Superior temporal gyrus (tissue), 1 donor: ENCODE data around the gene CCL19.

Source experiments
- DNase-seq: peaks from one replicate; pipeline ENCODE4 v3.0.0-alpha.2; 2016; ENCODE audit errors: extremely low spot score

Gene CCL19

GRCh38 chr9:34662526-34663302 lies 28.4 kb downstream of the CCL19 start, which contains the start of gene CCL27:
Gene CCL27 (minus strand): TSS chr9:34662657. CDS start chr9:34662633, 24 bp downstream.
- no peak for DNase-seq

- DNase-seq: no peak
Measured at GRCh38 chr9:34659592-34660253, 31.4 kb downstream of the CCL19 start.

- DNase-seq: no peak
Measured at GRCh38 chr9:34658461-34658860, 32.6 kb downstream of the CCL19 start.

GRCh38 chr9:34656992-34657391 lies 34.1 kb downstream of the CCL19 start:
- no peak for DNase-seq

GRCh38 chr9:34655394-34655793 lies 35.7 kb downstream of the CCL19 start:
- no peak for DNase-seq

- DNase-seq: peak; percentile 71
Measured at GRCh38 chr9:34654323-34655051, 36.6 kb downstream of the CCL19 start.

GRCh38 chr9:34653151-34654072 lies 37.7 kb downstream of the CCL19 start:
- no peak for DNase-seq

GRCh38 chr9:34652602-34653000 lies 38.5 kb downstream of the CCL19 start:
- DNase-seq: peak; percentile 30

GRCh38 chr9:34651876-34652601 lies 39.0 kb downstream of the CCL19 start, which contains the start of gene IL11RA:
Gene IL11RA (plus strand): TSS chr9:34652185. CDS start chr9:34655218, 3,033 bp downstream.
- peak; percentile 88 for DNase-seq

GRCh38 chr9:34651321-34651720 lies 39.8 kb downstream of the CCL19 start:
- no peak for DNase-seq

GRCh38 chr9:34650816-34651215 lies 40.3 kb downstream of the CCL19 start:
- no peak for DNase-seq

- DNase-seq: no peak
Measured at GRCh38 chr9:34648673-34649072, 42.4 kb downstream of the CCL19 start.

GRCh38 chr9:34647651-34648050 lies 43.4 kb downstream of the CCL19 start:
- no peak for DNase-seq

GRCh38 chr9:34647084-34647403 lies 44.0 kb downstream of the CCL19 start:
- DNase-seq: no peak

- peak; percentile 84 for DNase-seq
Measured at GRCh38 chr9:34646211-34647083, 44.6 kb downstream of the CCL19 start, which contains the start of gene GALT. Gene GALT (plus strand): TSS chr9:34646675. CDS start chr9:34646705, 30 bp downstream.

GRCh38 chr9:34644766-34645314 lies 46.2 kb downstream of the CCL19 start:
- DNase-seq: no peak

- no peak for DNase-seq
Measured at GRCh38 chr9:34642679-34643078, 48.4 kb downstream of the CCL19 start.
